Keratinocyte (primary cell): ENCODE measurements around the gene POFUT2. TPM values are rescaled to one million over a fixed set of nuclear protein-coding genes. Genes with fewer than 3 reads are reported as not detected.

ENCODE experiments used
- DNase-seq: peaks from one replicate; pipeline ENCODE4 v3.0.0-alpha.2; 2011; ENCODE audit warnings: low read depth, missing footprints, low spot score
- FAIRE-seq: peaks from 2 replicates; lab custom pipeline; 2011; peaks lifted over from hg19 to GRCh38; lab: Jason Lieb, UNC
- H2AFZ ChIP-seq: 2 replicates; pipeline ENCODE4 v1.6.0; 2012; ENCODE audit warnings: low read length, control low read depth, inconsistent platforms; ENCODE audit not compliant: control insufficient read depth
- H3K27ac ChIP-seq: 2 replicates; pipeline ENCODE4 v1.5.1; 2011; ENCODE audit warnings: low read length; ENCODE audit not compliant: control insufficient read depth, insufficient read depth
- H3K27me3 ChIP-seq: 3 replicates; pipeline ENCODE4 v1.6.0; 2011; ENCODE audit warnings: low read length; ENCODE audit not compliant: control insufficient read depth, insufficient read depth; ENCODE audit errors: extremely low read depth
- H3K36me3 ChIP-seq, 2 experiments: 2 replicates in 1 of 2; 3 replicates in 1 of 2; pipeline ENCODE4 v1.5.1; 2011; ENCODE audit warnings: low read length in 2 of 2, mild to moderate bottlenecking in 1 of 2; ENCODE audit not compliant: control insufficient read depth in 2 of 2, insufficient read depth in 2 of 2; ENCODE audit errors: extremely low read depth in 1 of 2
- H3K4me1 ChIP-seq: 3 replicates; pipeline ENCODE4 v1.5.1; 2011; ENCODE audit warnings: low read length; ENCODE audit not compliant: control insufficient read depth, insufficient read depth; ENCODE audit errors: extremely low read depth
- H3K4me2 ChIP-seq: 3 replicates; pipeline ENCODE4 v1.6.0; 2011; ENCODE audit warnings: low read depth, low read length; ENCODE audit not compliant: control insufficient read depth, insufficient read depth; ENCODE audit errors: extremely low read depth
- H3K4me3 ChIP-seq, 3 experiments: fragments of 200-600 bp in 1 of 3; sonication (generic) in 1 of 3; 2 replicates in 2 of 3; 3 replicates in 1 of 3; pipeline ENCODE4 v1.5.1; 2011 to 2016; ENCODE audit warnings: low read length in 3 of 3, mild to moderate bottlenecking in 3 of 3, control low read depth in 2 of 3, inconsistent platforms in 1 of 3, low read depth in 1 of 3, mixed read lengths in 1 of 3, mixed run types in 1 of 3, moderate library complexity in 1 of 3; ENCODE audit not compliant: control insufficient read depth in 2 of 3, insufficient read depth in 2 of 3; ENCODE audit errors: extremely low read depth in 1 of 3
- H3K79me2 ChIP-seq: 2 replicates; pipeline ENCODE4 v1.6.0; 2012; ENCODE audit warnings: low read length; ENCODE audit not compliant: control insufficient read depth, insufficient read depth
- H3K9ac ChIP-seq: 3 replicates; pipeline ENCODE4 v1.6.0; 2011; ENCODE audit warnings: low read length; ENCODE audit not compliant: control insufficient read depth, insufficient read depth; ENCODE audit errors: extremely low read depth
- H3K9me1 ChIP-seq: 3 replicates; pipeline ENCODE4 v1.6.0; 2011; ENCODE audit warnings: low read length; ENCODE audit not compliant: control insufficient read depth, insufficient read depth; ENCODE audit errors: extremely low read depth
- H3K9me3 ChIP-seq: 2 replicates; pipeline ENCODE4 v1.5.1; 2012; ENCODE audit warnings: low read depth, low read length; ENCODE audit not compliant: control insufficient read depth
- H4K20me1 ChIP-seq: 3 replicates; pipeline ENCODE4 v1.6.0; 2011; ENCODE audit warnings: low read length; ENCODE audit not compliant: control insufficient read depth, insufficient read depth; ENCODE audit errors: extremely low read depth
- CTCF ChIP-seq, 3 experiments: IDR thresholded peaks in 1 of 3; conservative IDR thresholded peaks in 1 of 3; optimal IDR thresholded peaks in 1 of 3; 2 replicates in 2 of 3; 3 replicates in 1 of 3; pipeline versions ENCODE3 to v1.5.1; 2011; ENCODE audit warnings: low read length in 3 of 3, mild to moderate bottlenecking in 3 of 3, moderate library complexity in 2 of 3, control low read depth in 1 of 3, inconsistent platforms in 1 of 3; ENCODE audit not compliant: insufficient read depth in 2 of 3; ENCODE audit errors: extremely low read depth in 1 of 3
- EZH2 ChIP-seq: IDR thresholded peaks from one replicate; pipeline ENCODE4 v1.6.1; 2012; ENCODE audit warnings: inconsistent platforms, mild to moderate bottlenecking, low read length, moderate library complexity
- dilution Hi-C: fragments of 300-500 bp; cut with MboI; formaldehyde crosslinking; loops from one replicate; pipeline ENCODE4 v1.7.0; 2020; ENCODE audit warnings: low sequenced_read_pairs; ENCODE audit not compliant: extremely low pct_ligation_motif_present
- polyA plus RNA-seq, 5 experiments: library from polyadenylated mRNA; depleted of rRNA in 3 of 5; stranded (reverse) in 3 of 5; stranded (forward) in 1 of 5; unstranded in 1 of 5; fragments of >200 nt; gene quantifications; 1 replicate in 1 of 5; 2 replicates in 3 of 5; 3 replicates in 1 of 5; pipeline versions ENCODE4 v1.2.1 to v1.2.3, GENCODE V29; 2011 to 2012; ENCODE audit warnings: missing spikeins in 2 of 5, low read depth in 1 of 5, low replicate concordance in 1 of 5

Gene POFUT2
- polyA plus RNA-seq, 1 donor (not counting 4 experiments of a cell fraction or from before 2014, with no cell fraction given), result 8.8 TPM

- Histone ChIP-seq H4K20me1 (no peaks in the 10 kb centered on the region), H3K9ac (no peak overlapping the region), H3K79me2 (no peaks in the 10 kb centered on the region), H3K9me1 (no peaks in the 10 kb centered on the region), H3K9me3 (no peaks in the 10 kb centered on the region), H3K4me1 (peaks cover 5% of the 10 kb centered on the region), H3K4me2 (no peak overlapping the region), H3K27ac (no peak overlapping the region), H3K27me3 (peaks cover 7% of the 10 kb centered on the region), H3K4me3 (no peak overlapping the region), H3K36me3 (no peaks in the 10 kb centered on the region), H2AFZ (no peak overlapping the region)
- dilution Hi-C loops, result no loop called here
- no peak for TF ChIP-seq CTCF (optimal IDR thresholded peaks at IDR 0.05 in 1 of 3, IDR thresholded peaks at IDR 0.05 in 1 of 3, conservative IDR thresholded peaks at IDR 0.05 in 1 of 3; ENCODE audit: extremely low read depth in 1 of 3, insufficient read depth in 2 of 3, low read length in 3 of 3)
- TF ChIP-seq EZH2, result no peak
- FAIRE-seq (no peak), DNase-seq (no peak)
These were observed 16.8 kb upstream of the POFUT2 start for GRCh38 chr21:45304476-45304830.

GRCh38 chr21:45303751-45304475, 16.2 kb upstream of the POFUT2 start:
- Histone ChIP-seq H3K9me1 (no peaks in the 10 kb centered on the region), H3K4me1 (peaks cover 8% of the 10 kb centered on the region), H3K36me3 (no peaks in the 10 kb centered on the region), H2AFZ (no peak overlapping the region), H3K4me2 (no peak overlapping the region), H4K20me1 (no peaks in the 10 kb centered on the region), H3K79me2 (no peaks in the 10 kb centered on the region), H3K27ac (no peak overlapping the region), H3K4me3 (no peak overlapping the region), H3K9ac (no peak overlapping the region), H3K27me3 (peaks cover 7% of the 10 kb centered on the region), H3K9me3 (no peaks in the 10 kb centered on the region)
- no peak for TF ChIP-seq CTCF (optimal IDR thresholded peaks at IDR 0.05 in 1 of 3, IDR thresholded peaks at IDR 0.05 in 1 of 3, conservative IDR thresholded peaks at IDR 0.05 in 1 of 3; ENCODE audit: extremely low read depth in 1 of 3, insufficient read depth in 2 of 3, low read length in 3 of 3)
- no peak for TF ChIP-seq EZH2
- dilution Hi-C loops, result no loop called here
- FAIRE-seq, result no peak
- DNase-seq, result no peak
